ENCODE measurements around the gene OSBPL2. TPM values are rescaled to one million over a fixed set of nuclear protein-coding genes. Genes with fewer than 3 reads are reported as not detected.

OSBPL2 gene
- total and polyA plus RNA-seq, 4 donors, result 9.9 to 19.7 (median 12.3) TPM

GRCh38 chr20:62219992-62220665 lies 18.2 kb upstream of the OSBPL2 start, which contains the start of gene HRH3:
HRH3 (minus strand) TSS chr20:62220278; CDS start chr20:62219970, 308 bp downstream.
- peaks cover 4 to 20% (median 13%) of the 10 kb centered on the region in 4 donors for H3K4me1 ChIP-seq (ENCODE audit: control insufficient read depth in 4 of 4, insufficient read depth in 4 of 4, low read length in 3 of 4)
- no peak within 1 kb of the TSS for H3K27ac ChIP-seq (ENCODE audit: low read depth in 1 of 2, low read length in 2 of 2)
- H3K9me3 ChIP-seq (ENCODE audit: control insufficient read depth in 4 of 4, low read length in 3 of 4), result no peaks in the 10 kb centered on the region
- TF ChIP-seq HNF4A (conservative IDR thresholded peaks at IDR 0.05), result no peak
- TF ChIP-seq, protein P1, sequence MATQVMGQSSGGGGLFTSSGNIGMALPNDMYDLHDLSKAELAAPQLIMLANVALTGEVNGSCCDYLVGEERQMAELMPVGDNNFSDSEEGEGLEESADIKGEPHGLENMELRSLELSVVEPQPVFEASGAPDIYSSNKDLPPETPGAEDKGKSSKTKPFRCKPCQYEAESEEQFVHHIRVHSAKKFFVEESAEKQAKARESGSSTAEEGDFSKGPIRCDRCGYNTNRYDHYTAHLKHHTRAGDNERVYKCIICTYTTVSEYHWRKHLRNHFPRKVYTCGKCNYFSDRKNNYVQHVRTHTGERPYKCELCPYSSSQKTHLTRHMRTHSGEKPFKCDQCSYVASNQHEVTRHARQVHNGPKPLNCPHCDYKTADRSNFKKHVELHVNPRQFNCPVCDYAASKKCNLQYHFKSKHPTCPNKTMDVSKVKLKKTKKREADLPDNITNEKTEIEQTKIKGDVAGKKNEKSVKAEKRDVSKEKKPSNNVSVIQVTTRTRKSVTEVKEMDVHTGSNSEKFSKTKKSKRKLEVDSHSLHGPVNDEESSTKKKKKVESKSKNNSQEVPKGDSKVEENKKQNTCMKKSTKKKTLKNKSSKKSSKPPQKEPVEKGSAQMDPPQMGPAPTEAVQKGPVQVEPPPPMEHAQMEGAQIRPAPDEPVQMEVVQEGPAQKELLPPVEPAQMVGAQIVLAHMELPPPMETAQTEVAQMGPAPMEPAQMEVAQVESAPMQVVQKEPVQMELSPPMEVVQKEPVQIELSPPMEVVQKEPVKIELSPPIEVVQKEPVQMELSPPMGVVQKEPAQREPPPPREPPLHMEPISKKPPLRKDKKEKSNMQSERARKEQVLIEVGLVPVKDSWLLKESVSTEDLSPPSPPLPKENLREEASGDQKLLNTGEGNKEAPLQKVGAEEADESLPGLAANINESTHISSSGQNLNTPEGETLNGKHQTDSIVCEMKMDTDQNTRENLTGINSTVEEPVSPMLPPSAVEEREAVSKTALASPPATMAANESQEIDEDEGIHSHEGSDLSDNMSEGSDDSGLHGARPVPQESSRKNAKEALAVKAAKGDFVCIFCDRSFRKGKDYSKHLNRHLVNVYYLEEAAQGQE (IDR thresholded peaks at IDR 0.05), result peak; percentile 95
- peak; percentile 77 for DNase-seq (ENCODE audit: low spot score)
- WGBS, result 2% methylated on average over 84 of the region's 84 CpGs
- no peaks in the 10 kb centered on the region for H3K36me3 ChIP-seq (ENCODE audit: control insufficient read depth in 4 of 4, insufficient read depth in 3 of 4, low read depth in 1 of 4, low read length in 3 of 4)
- H3K4me3 ChIP-seq (ENCODE audit: low read depth in 1 of 3, low read length in 3 of 3), result peak within 1 kb of the TSS in 1 of 3 donors; percentile 55
- H3K9ac ChIP-seq (ENCODE audit: low read depth in 1 of 2, low read length in 2 of 2), result no peak within 1 kb of the TSS
- peaks cover 5 to 11% (median 9%) of the 10 kb centered on the region in 4 donors for H3K27me3 ChIP-seq (ENCODE audit: control insufficient read depth in 4 of 4, insufficient read depth in 4 of 4, low read length in 3 of 4)

- no peaks in the 10 kb centered on the region for H3K9me3 ChIP-seq (ENCODE audit: control insufficient read depth in 4 of 4, low read length in 3 of 4)
- peaks cover 5 to 11% (median 9%) of the 10 kb centered on the region in 4 donors for H3K27me3 ChIP-seq (ENCODE audit: control insufficient read depth in 4 of 4, insufficient read depth in 4 of 4, low read length in 3 of 4)
- no peak for DNase-seq (ENCODE audit: low spot score)
- WGBS, result 7% methylated on average over 46 of the region's 46 CpGs
- H3K4me1 ChIP-seq (ENCODE audit: control insufficient read depth in 4 of 4, insufficient read depth in 4 of 4, low read length in 3 of 4), result peaks cover 4 to 20% (median 13%) of the 10 kb centered on the region in 4 donors
- H3K4me3 ChIP-seq (ENCODE audit: low read depth in 1 of 3, low read length in 3 of 3), result peak overlapping the region in 1 of 3 donors; percentile 55
- no peak overlapping the region for H3K27ac ChIP-seq (ENCODE audit: low read depth in 1 of 2, low read length in 2 of 2)
- H3K36me3 ChIP-seq (ENCODE audit: control insufficient read depth in 4 of 4, insufficient read depth in 3 of 4, low read depth in 1 of 4, low read length in 3 of 4), result no peaks in the 10 kb centered on the region
- no peak for TF ChIP-seq SP1 (IDR thresholded peaks at IDR 0.05)
- no peak overlapping the region for H3K9ac ChIP-seq (ENCODE audit: low read depth in 1 of 2, low read length in 2 of 2)
Measured at GRCh38 chr20:62220666-62221568, 17.4 kb upstream of the OSBPL2 start.

GRCh38 chr20:62222266-62222850 lies 16.0 kb upstream of the OSBPL2 start:
- Histone ChIP-seq H3K27ac (ENCODE audit: low read depth in 1 of 2, low read length in 2 of 2) (no peak overlapping the region), H3K27me3 (ENCODE audit: control insufficient read depth in 4 of 4, insufficient read depth in 4 of 4, low read length in 3 of 4) (peaks cover 5 to 11% (median 9%) of the 10 kb centered on the region in 4 donors)
- WGBS, result 86% methylated on average over 18 of the region's 18 CpGs
- TF ChIP-seq, protein P1 (IDR thresholded peaks at IDR 0.05), result no peak
- TF ChIP-seq HNF4G (IDR thresholded peaks at IDR 0.05), result no peak
- TF ChIP-seq, protein P2, sequence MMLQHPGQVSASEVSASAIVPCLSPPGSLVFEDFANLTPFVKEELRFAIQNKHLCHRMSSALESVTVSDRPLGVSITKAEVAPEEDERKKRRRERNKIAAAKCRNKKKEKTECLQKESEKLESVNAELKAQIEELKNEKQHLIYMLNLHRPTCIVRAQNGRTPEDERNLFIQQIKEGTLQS (IDR thresholded peaks at IDR 0.05), result no peak
- TF ChIP-seq FOXA1 (IDR thresholded peaks at IDR 0.05), result no peak
- no peak for TF ChIP-seq SP1 (IDR thresholded peaks at IDR 0.05)
- no peak for TF ChIP-seq JUND (IDR thresholded peaks at IDR 0.05)
- TF ChIP-seq YY1 (IDR thresholded peaks at IDR 0.05), result no peak
- TF ChIP-seq, protein P3, sequence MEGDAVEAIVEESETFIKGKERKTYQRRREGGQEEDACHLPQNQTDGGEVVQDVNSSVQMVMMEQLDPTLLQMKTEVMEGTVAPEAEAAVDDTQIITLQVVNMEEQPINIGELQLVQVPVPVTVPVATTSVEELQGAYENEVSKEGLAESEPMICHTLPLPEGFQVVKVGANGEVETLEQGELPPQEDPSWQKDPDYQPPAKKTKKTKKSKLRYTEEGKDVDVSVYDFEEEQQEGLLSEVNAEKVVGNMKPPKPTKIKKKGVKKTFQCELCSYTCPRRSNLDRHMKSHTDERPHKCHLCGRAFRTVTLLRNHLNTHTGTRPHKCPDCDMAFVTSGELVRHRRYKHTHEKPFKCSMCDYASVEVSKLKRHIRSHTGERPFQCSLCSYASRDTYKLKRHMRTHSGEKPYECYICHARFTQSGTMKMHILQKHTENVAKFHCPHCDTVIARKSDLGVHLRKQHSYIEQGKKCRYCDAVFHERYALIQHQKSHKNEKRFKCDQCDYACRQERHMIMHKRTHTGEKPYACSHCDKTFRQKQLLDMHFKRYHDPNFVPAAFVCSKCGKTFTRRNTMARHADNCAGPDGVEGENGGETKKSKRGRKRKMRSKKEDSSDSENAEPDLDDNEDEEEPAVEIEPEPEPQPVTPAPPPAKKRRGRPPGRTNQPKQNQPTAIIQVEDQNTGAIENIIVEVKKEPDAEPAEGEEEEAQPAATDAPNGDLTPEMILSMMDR (IDR thresholded peaks at IDR 0.05; ENCODE audit: low read depth, low read length, missing input control), result no peak
- no peak for TF ChIP-seq TAF1 (conservative IDR thresholded peaks at IDR 0.05)
- TF ChIP-seq, protein P4, sequence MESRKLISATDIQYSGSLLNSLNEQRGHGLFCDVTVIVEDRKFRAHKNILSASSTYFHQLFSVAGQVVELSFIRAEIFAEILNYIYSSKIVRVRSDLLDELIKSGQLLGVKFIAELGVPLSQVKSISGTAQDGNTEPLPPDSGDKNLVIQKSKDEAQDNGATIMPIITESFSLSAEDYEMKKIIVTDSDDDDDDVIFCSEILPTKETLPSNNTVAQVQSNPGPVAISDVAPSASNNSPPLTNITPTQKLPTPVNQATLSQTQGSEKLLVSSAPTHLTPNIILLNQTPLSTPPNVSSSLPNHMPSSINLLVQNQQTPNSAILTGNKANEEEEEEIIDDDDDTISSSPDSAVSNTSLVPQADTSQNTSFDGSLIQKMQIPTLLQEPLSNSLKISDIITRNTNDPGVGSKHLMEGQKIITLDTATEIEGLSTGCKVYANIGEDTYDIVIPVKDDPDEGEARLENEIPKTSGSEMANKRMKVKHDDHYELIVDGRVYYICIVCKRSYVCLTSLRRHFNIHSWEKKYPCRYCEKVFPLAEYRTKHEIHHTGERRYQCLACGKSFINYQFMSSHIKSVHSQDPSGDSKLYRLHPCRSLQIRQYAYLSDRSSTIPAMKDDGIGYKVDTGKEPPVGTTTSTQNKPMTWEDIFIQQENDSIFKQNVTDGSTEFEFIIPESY (IDR thresholded peaks at IDR 0.05), result no peak
- TF ChIP-seq FOXA2 (IDR thresholded peaks at IDR 0.05), result no peak

More at GRCh38 chr20:62222266-62222850, 16.0 kb upstream of the OSBPL2 start:
- no peak overlapping the region for H3K9ac ChIP-seq (ENCODE audit: low read depth in 1 of 2, low read length in 2 of 2)
- H3K36me3 ChIP-seq (ENCODE audit: control insufficient read depth in 4 of 4, insufficient read depth in 3 of 4, low read depth in 1 of 4, low read length in 3 of 4), result no peaks in the 10 kb centered on the region
- no peaks in the 10 kb centered on the region for H3K9me3 ChIP-seq (ENCODE audit: control insufficient read depth in 4 of 4, low read length in 3 of 4)
- no peak for DNase-seq (ENCODE audit: low spot score)
- peaks cover 4 to 20% (median 13%) of the 10 kb centered on the region in 4 donors for H3K4me1 ChIP-seq (ENCODE audit: control insufficient read depth in 4 of 4, insufficient read depth in 4 of 4, low read length in 3 of 4)
- no peak overlapping the region for H3K4me3 ChIP-seq (ENCODE audit: low read depth in 1 of 3, low read length in 3 of 3)

Measured in liver (tissue), 9 donors.